ENCODE results near the gene CDKN1A.
"Not testable (repeated sequence)": the region's sequence is repeated elsewhere in the genome, so short reads cannot be mapped to it uniquely, and the experiment has no call there.

CDKN1A gene

DNA sequence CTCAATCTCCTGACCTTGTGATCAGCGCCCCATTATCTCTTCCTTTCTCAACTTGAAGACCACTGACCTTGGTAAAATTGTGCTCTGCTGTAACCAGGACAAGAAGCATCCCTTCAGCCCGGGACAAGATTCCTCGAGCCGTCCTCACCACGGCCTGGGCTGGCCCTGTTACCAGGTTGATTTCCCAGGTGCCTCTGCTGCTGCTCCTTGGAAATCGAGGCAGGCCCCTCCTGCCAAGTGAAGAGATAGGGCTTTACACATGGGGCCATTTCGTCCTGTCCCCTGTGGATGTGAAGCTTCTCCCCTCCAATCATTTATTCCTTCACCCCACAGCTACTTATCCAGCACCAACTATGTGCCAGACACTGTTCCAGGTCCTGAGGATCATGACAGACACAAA is 40.6 kb downstream of the CDKN1A start:
- no peak for DNase-seq (ENCODE audit: low read depth, low spot score)

DNA sequence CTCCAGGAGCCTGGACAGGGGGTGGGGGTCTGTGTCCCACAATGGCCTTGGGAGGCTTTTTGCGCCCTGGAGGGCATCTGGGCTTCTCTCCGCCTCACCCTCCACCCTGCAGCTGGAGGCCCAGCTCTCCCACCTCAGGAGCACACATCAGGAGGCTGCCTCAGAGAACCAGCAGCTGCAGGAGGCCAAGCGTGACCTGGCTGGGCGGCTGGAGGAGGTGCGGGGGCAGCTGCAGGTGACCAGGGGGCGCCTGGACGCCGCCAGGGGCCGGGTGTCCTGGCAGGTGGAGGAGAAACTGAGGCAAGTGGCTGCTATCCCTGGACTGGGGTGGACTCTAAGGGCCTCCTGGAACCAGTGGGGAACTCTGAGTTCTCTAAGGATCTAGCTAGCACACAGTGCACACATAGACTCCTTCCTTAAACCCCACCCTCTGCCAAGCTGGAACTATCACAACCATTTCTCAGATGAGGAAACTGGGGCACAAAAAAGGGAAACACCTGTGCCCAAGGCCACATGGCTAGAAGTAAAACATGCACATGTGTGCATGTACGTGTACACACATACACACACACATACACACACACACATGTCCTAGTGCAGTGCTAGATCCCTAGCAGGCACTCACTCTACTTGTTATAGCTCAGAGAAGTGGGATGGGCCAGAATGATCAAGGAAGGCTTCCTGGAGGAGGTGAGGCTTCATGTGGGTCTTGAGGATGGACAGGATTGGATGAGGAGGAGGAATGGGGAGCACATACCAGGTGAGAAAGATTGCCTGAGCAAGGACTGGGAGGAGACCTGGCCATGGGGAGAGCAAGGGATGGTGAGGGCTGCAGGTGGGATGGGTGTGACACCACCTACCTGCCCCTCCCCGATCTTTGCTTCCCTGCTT is 42.0 kb downstream of the CDKN1A start:
- no peak for DNase-seq (ENCODE audit: low read depth, low spot score)

DNA sequence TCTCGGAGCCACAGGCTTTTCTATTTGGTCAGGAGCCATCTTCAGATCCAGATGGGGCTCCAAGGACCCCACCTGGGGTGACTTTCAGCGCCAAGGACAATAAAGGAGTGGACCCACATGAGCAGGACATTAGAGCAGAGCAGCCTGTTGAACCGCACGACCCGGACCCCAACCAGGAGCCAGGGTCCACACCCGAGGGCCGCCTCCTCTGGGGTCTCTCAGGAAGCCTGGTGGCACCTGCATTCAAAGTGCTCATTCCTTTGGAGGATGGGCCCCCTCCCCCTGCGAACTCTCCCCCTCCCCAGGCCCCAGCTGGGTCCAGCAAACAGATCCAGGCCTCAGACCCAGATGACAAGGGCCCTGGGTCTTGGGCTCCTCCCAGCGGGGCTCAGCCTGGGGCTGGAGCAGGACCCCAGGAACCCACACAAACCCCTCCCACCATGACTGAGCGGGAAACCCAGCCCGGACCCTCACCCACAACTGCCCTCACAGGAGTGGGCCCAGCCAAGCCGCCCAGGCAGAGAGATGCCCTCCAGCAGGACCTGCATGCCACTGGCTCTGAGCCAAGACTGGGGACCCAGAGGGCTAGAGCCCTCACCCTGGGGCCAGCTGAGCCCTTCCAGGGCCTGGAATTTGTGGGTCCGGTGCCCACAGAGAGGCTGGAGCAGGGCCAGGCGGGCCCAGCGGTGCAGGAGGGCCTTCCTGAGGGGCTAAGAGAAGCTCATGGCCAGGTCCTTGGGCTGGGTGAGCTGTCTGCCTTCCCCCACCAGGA is 43.0 kb downstream of the CDKN1A start:
- DNase-seq (ENCODE audit: low read depth, low spot score) = no peak

DNA sequence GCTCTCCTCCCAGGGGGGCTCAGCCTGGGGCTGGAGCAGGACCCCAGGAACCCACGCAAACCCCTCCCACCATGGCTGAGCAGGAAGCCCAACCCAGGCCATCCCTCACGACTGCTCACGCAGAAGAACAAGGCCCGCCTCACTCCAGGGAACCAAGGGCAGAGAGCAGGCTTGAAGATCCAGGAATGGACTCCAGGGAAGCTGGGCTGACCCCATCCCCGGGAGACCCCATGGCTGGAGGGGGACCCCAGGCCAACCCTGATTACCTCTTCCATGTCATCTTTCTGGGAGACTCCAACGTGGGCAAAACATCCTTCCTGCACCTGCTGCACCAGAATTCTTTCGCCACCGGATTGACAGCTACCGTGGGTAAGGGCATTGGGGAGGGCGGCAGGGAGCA is 43.9 kb downstream of the CDKN1A start:
- no peak for DNase-seq (ENCODE audit: low read depth, low spot score)

DNA sequence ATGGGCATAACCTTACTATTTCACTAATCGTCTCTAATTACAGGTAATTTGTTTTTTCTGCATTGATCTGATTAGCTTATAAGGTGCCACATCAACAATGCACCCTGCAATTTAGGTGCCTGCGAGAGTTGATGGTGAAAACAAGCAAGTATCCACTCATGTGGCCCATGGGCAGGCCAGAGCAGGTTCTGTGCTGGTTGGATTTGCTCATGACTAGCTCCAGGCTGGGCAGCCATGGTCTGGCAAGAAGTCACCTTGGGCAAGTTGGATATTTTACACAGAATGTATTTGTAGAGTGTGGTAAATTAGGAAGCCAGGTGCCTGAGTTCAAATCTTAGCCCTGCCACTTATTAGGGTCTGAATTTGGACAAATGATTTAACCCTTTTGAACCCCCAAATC is 44.4 kb downstream of the CDKN1A start:
- no peak for DNase-seq (ENCODE audit: low read depth, low spot score)

DNA sequence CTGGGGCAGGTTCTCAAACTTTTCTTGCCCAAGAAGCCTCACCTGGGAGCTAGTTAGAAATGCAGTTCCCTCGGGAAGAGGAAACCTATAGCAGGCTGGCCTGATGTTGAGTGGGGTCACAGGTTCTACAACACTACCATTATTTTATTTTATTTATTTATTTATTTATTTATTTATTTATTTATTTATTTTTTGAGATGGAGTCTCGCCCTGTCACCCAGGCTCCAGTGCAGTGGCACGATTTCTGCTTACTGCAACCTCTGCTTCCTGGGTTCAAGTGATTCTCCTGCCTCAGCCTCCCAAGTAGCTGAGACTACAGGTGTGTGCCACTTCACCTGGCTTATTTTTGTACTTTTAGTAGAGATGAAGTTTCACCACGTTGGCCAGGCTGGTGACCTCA is 45.5 kb downstream of the CDKN1A start:
- DNase-seq (ENCODE audit: low read depth, low spot score) = not testable (repeated sequence)

DNA sequence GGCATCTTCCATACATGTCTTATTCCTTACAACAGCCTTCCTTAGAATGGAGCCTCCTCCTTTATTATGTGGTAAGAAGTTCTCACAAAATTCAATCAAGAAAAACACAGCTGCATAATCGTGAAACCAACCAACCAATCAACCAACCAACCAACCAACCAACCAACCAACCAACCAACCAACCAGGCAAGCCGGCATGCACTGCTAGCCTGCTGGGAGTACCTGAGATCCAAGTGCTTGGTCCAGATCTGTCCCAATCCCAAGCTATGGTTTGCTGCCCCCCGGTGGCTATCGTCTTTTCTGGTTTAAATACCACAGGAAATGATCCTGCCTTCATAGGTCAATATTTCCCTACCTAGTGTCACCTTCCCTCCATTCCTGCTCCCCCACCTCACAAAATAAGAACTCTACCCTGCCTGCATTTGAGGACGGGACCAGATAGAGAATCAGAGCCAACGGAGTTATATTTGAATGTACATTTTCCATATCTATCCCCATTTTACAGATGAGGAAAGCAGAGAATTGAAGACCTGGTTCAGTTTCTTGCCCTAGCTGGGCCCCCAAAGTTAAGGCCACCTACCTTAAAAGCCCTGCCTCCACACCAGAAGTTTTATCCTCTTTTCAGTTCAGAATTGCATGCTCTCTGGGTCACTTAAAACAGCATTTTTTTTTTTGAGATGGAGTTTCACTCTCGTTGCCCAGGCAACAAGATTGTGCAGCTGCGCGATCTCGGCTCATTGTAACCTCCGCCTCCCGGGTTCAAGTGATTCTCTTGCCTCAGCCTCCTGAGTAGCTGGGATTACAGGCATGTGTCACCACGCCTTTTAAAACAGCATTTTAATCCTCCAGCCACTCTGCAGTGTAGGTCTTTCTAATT is 46.2 kb downstream of the CDKN1A start:
- DNase-seq (ENCODE audit: low read depth, low spot score) = no peak

DNA sequence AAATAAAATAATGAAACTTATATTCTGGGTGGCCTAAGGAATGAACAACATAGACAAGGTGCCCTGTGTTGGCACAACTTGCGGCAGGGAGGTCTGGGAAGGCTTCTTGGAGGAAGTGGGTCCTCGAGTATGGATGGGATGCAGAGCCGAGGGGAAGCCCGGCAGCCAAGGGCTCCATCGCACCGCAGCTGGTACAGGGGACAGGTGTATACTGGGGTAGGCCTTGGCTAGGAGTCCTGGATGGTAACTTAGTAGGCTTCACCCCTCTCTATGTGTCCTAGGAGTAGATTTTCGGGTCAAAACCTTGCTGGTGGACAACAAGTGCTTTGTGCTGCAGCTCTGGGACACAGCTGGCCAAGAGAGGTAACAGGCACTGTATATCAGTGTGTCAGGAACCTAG is 47.1 kb downstream of the CDKN1A start:
- DNase-seq (ENCODE audit: low read depth, low spot score) = no peak

DNA sequence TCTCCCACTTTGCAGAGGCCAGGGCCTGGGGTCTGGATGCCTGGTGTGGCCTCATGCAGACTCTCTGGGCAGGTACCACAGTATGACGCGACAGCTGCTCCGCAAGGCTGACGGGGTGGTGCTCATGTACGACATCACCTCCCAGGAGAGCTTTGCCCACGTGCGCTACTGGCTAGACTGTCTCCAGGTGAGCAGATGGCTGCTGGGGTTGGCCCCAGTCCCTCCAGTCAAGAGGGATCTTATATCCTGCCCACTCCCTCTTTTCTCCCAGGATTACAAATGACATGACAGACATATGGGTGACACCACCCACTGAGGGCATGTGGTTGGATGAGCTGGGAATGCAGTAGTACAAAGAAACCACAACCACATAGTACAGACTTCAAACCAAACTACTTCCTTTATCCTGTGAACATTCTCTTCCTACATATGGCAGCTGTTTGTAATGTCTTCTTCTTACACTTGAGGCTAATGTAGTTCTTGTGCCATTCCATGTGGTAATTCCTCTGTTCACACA is 49.0 kb downstream of the CDKN1A start:
- DNase-seq (ENCODE audit: low read depth, low spot score) = no peak

DNA sequence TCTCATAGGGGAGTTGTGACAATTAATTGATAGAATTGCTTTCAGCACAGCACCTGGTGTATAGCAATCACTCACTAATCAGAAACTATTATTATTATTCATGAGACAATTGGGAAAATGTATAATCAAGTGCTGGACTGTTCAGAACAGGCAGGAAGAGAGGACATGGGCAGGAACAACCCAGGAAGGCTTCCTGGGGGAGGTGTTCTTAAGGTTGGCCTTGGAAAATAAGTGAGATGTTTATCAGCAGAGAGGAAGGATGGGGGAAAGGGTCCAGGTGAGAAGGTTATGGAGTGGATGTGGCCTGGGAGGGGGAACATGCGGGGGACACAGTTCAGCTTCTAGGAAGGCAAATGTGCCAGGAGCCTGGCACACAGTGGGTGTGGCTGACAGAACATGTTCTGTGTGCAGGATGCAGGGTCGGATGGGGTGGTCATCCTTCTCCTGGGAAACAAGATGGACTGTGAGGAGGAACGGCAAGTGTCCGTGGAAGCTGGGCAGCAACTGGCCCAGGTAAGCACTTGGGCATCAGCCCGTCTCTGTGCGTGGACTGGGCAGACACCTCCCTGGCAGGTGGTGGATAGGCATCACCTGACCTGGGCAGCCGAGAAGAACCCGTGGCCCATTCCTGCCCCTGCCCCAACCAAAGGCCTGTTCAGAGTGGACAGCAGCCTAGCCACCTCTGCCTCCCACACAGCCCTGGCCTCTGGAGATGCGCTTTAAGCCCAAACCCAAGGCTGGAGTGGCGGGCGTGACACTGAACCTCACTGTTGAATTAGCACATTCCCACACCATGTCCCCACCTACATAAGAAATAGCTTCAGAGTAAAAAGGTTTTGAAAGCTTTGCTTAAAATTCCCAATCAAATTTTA is 50.0 kb downstream of the CDKN1A start:
- DNase-seq (ENCODE audit: low read depth, low spot score) = no peak

DNA sequence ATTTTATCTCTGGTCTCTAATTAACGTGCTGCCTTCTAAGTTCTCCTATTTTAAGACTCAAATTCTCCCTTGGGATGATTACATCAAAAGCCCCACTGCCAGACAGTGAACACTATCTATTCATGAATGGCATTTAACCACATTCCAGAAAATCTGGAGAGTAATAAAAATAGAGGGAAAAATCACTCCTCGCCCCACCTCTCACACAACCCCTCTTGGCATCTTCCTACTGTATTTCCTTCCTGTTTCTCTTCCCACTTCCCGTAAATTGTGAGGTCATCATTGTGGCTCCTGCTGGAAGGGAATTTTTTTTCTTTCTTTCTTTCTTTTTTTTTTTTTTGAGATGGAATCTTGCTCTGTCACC is 50.6 kb downstream of the CDKN1A start:
- DNase-seq (ENCODE audit: low read depth, low spot score) = no peak

DNA sequence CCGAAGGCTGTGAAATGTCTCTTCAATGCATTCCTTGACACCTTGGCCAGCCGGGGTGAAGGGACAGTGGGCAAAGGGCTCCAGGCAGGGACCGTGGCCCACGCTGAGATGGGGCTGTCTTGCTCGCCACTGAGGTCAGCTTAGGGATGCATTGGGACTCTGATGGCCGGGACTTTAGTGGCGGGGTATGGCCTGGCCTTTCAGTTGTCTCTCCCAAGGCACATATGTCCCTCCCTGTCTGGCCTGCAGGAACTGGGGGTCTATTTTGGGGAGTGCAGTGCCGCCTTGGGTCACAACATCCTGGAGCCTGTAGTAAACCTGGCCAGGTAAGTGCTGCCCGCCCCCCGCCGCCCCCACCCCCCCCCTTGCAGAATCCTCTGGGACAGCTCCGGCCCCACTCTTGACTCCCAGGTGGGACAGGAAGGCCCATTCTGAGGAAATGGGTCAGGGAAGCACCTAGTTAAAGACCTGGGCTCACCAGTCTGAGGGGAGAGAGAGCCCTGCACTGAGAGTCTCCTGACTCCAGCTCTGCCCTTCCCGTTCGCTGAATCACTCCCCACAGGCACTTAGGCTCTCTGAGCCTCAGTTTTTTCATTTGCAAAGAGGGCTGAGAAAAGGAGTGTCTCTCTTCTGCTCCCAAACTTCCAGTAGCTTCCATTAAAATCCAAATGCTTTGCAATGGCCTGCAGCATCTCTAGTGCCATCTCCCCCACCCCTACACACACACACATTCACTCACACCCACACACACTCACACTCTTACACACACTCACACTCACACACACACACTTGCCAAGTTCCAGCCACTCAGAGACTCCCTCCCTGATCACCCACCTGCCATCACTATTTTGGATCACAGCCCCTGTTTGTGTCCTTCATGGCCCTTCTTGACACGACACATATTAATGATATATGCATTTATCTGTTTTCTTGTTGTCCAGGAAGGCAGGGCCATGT is 52.2 kb downstream of the CDKN1A start:
- no peak for DNase-seq (ENCODE audit: low read depth, low spot score)

DNA sequence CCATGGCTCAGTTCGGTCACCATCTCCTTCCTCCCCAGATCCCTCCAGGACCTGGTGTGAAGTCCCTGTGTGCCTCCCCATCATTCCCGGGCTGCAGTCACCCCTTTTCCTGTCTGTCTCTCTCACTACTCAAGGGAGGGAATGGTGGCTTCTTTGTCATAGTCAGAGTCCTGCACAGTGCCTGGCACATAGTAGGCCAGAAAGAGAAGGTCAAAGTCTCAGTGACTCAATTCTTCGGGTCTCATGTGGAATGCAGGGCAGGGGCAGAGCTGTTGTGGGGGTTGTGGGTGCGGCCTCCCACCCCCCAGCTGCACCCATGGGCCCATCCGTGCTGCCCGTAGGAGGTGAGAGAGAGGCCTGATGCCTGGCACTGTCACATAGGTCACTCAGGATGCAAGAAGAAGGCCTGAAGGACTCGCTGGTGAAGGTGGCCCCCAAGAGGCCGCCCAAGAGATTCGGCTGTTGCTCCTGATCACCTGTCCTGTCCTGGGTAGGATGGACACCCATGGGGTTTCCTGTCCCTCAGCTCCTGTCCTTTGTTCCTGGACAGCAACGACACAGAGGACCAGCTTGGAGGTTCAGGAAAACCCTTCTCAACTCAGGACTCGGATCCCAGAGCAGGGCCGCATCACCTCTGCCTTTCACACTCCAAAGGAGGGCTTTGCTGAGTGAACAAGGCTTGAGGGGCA is 53.3 kb downstream of the CDKN1A start:
- no peak for DNase-seq (ENCODE audit: low read depth, low spot score)

DNA sequence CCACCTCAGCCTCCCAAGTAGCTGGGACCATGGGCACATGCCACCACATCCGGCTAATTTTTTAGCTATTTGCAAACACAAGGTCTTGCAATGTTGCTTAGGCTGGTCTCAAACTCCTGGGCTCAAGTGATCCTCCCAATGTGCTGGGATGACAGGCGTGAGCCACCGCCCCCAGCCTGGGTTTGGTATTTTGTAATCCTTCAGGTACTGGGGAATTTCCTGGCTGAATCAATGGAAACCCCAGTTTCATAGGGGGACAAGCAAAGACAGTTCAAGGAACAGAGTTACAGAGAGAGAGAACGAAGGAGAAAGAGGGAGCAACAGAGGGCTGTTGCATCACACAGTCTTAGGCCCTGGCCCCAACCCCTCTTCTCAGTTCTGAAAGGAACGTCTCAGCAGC is 54.8 kb downstream of the CDKN1A start:
- DNase-seq (ENCODE audit: low read depth, low spot score) = no peak

DNA sequence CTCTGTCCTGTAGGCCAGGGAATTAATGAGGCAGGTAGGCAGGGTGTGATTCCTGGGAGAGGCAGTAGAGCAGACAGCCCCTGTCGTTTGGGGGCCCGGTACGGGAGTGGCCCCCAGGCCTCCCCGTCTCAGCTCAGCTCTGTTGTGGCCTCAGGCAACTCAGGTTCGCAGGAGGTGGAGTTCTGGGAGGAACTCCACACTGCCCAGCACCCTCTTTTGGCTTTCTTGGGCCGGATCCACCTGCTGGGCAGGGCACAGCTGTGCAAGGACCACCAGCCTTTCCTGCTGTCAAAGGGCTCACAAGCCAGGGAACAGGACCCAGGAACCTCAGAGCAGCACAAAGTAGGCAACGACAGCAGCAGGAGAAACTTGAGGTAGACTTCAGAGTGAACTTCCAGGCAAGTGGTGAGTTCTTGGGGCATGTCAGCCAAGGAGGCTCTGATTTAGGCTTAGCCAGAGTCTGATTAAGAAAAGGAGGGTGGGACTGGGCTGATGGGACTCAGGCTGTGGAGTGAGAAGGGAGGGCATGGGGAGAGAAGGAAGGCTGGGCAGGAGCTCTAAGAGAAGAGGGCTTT is 56.1 kb downstream of the CDKN1A start:
- DNase-seq (ENCODE audit: low read depth, low spot score) = no peak

DNA sequence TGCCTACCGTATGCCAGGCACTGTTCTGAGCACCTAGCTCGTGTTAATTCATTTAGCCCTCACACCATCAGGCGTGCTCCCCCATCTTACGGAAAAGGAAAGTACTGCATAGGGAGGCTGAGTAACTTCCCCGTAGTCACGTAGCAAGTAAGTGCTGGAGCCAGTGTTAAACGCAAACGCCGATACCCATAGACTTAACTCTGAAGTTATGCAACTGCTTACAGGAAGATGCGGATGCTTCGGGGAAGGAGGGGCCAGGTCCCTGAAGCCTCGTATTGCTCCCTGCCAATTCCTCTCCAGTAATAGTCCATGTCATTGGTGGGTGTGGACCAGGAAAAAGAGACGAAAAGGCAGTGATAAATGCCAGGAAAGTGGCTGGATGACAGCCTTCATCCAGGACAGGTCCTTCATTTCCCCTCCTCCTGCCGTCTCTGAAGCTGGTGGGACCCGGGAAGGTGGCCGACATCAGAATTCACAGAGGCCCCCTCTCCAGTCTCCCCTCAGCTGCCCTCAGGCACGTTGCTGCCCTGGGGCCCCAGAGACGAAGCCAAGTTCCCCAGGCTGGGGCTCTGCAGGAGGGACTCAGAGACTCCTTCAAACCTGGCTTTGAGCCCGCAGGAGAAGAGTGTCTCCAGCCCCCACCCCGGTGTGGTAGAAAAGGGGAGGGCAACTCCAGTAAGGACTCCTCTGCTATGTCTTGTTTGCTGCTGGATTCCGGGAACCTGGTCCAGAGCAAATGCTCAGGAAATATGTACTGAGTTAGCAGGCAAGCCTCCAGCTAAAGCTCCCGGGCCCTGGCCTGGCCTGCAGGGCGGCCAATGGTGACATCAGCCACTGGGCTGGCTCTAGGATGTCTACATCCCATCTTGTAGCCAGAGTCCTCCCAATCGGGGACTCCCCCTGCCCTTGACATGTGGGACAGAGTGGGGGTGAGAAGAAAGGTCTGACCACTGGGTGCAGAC is 56.9 kb downstream of the CDKN1A start:
- no peak for DNase-seq (ENCODE audit: low read depth, low spot score)
